ENCODE data around the gene UHRF2. TPM values are rescaled to one million over a fixed set of nuclear protein-coding genes. Genes with fewer than 3 reads are reported as not detected.
"Not testable (repeated sequence)": the region's sequence is repeated elsewhere in the genome, so short reads cannot be mapped to it uniquely, and the experiment has no call there.

The UHRF2 gene, protein sequence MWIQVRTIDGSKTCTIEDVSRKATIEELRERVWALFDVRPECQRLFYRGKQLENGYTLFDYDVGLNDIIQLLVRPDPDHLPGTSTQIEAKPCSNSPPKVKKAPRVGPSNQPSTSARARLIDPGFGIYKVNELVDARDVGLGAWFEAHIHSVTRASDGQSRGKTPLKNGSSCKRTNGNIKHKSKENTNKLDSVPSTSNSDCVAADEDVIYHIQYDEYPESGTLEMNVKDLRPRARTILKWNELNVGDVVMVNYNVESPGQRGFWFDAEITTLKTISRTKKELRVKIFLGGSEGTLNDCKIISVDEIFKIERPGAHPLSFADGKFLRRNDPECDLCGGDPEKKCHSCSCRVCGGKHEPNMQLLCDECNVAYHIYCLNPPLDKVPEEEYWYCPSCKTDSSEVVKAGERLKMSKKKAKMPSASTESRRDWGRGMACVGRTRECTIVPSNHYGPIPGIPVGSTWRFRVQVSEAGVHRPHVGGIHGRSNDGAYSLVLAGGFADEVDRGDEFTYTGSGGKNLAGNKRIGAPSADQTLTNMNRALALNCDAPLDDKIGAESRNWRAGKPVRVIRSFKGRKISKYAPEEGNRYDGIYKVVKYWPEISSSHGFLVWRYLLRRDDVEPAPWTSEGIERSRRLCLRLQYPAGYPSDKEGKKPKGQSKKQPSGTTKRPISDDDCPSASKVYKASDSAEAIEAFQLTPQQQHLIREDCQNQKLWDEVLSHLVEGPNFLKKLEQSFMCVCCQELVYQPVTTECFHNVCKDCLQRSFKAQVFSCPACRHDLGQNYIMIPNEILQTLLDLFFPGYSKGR
- polyA plus RNA-seq (2011; rRNA removed) = 31.1 and 49.8 TPM in 2 replicates
- 39.9 and 45.7 TPM in 2 replicates for polyA minus RNA-seq (2011; rRNA and poly(A)+ RNA removed)

GRCh38 chr9:6412487-6413364, at the start of gene UHRF2:
TSS of gene UHRF2 (plus strand) at chr9:6413199. CDS start at chr9:6413491, 292 bp downstream.
- POLR2A ChIA-PET = interaction anchor here (1.4 kb wide), 1 partner anchor 13 kb away, joined by 9 read pairs; no protein-coding TSS in a partner anchor
- Histone ChIP-seq H3K27me3 (ENCODE audit: control insufficient read depth, insufficient read depth, low read length) (peaks cover 2% of the 10 kb centered on the region; the same call in 1 of the 2 replicates), H3K36me3 (ENCODE audit: control insufficient read depth, insufficient read depth, low read length) (no peaks in the 10 kb centered on the region), H3K4me3 (ENCODE audit: low read depth, low read length) (peak within 1 kb of the TSS; percentile 75)
- DNase-seq (ENCODE audit: low read depth) = peak; percentile 87
- CTCF ChIA-PET = interaction anchor here (0.8 to 1.7 kb wide), 3 partner anchors 58 to 156 kb away, joined by 3 to 5 read pairs (median 3); no protein-coding TSS in a partner anchor
- TF ChIP-seq, protein P1, sequence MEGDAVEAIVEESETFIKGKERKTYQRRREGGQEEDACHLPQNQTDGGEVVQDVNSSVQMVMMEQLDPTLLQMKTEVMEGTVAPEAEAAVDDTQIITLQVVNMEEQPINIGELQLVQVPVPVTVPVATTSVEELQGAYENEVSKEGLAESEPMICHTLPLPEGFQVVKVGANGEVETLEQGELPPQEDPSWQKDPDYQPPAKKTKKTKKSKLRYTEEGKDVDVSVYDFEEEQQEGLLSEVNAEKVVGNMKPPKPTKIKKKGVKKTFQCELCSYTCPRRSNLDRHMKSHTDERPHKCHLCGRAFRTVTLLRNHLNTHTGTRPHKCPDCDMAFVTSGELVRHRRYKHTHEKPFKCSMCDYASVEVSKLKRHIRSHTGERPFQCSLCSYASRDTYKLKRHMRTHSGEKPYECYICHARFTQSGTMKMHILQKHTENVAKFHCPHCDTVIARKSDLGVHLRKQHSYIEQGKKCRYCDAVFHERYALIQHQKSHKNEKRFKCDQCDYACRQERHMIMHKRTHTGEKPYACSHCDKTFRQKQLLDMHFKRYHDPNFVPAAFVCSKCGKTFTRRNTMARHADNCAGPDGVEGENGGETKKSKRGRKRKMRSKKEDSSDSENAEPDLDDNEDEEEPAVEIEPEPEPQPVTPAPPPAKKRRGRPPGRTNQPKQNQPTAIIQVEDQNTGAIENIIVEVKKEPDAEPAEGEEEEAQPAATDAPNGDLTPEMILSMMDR (IDR thresholded peaks at IDR 0.05; ENCODE audit: insufficient read depth, low read depth, low read length) = no peak

GRCh38 chr9:6367128-6367890, 45.7 kb upstream of the UHRF2 start:
- ChIA-PET CTCF (interaction anchor here (1.9 kb wide), 1 partner anchor 12 kb away, joined by 6 read pairs; no protein-coding TSS in a partner anchor), POLR2A (no interaction called here)
- TF ChIP-seq, protein P1 (IDR thresholded peaks at IDR 0.05; ENCODE audit: insufficient read depth, low read depth, low read length) = no peak
- H3K27me3 ChIP-seq (ENCODE audit: control insufficient read depth, insufficient read depth, low read length) = no peaks in the 10 kb centered on the region
- no peaks in the 10 kb centered on the region for H3K36me3 ChIP-seq (ENCODE audit: control insufficient read depth, insufficient read depth, low read length)
- DNase-seq (ENCODE audit: low read depth) = no peak
- no peak overlapping the region for H3K4me3 ChIP-seq (ENCODE audit: low read depth, low read length)

- no peak for DNase-seq (ENCODE audit: low read depth)
- no peaks in the 10 kb centered on the region for H3K27me3 ChIP-seq (ENCODE audit: control insufficient read depth, insufficient read depth, low read length)
- no peaks in the 10 kb centered on the region for H3K36me3 ChIP-seq (ENCODE audit: control insufficient read depth, insufficient read depth, low read length)
- TF ChIP-seq, protein P1 (IDR thresholded peaks at IDR 0.05; ENCODE audit: insufficient read depth, low read depth, low read length) = no peak
- ChIA-PET CTCF (no interaction called here), POLR2A (no interaction called here)
- H3K4me3 ChIP-seq (ENCODE audit: low read depth, low read length) = no peak overlapping the region
Observed at GRCh38 chr9:6368831-6369230, 44.2 kb upstream of the UHRF2 start.

DNA sequence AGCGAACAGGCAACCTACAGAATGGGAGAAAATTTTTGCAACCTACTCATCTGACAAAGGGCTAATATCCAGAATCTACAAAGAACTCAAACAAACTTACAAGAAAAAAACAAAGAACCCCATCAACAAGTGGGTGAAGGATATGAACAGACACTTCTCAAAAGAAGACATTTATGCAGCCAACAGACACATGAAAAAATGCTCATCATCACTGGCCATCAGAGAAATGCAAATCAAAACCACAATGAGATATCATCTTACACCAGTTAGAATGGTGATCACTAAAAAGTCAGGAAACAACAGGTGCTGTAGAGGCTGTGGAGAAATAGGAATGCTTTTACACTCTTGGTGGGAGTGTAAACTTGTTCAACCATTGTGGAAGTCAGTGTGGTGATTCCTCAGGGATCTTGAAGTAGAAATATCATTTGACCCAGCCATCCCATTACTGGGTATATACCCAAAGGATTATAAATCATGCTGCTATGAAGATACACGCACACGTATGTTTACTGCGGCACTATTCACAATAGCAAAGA, 31.5 kb upstream of the UHRF2 start:
- CTCF ChIA-PET; H3K4me3 ChIP-seq (ENCODE audit: low read depth, low read length); H3K36me3 ChIP-seq (ENCODE audit: control insufficient read depth, insufficient read depth, low read length); POLR2A ChIA-PET; H3K27me3 ChIP-seq (ENCODE audit: control insufficient read depth, insufficient read depth, low read length); DNase-seq (ENCODE audit: low read depth): not testable (repeated sequence)
